HG03442 (cell line): ENCODE results near the gene NPAS2.

ENCODE experiments used
- ATAC-seq: cut with Tn5 transposase; IDR thresholded peaks from one replicate; pipeline ENCODE4 v1.9.1; 2021; ENCODE audit warnings: mild to moderate bottlenecking, moderate library complexity; ENCODE audit not compliant: unreplicated experiment

The NPAS2 gene

GRCh38 chr2:100819370-100820272 lies at the start of gene NPAS2:
NPAS2 (plus strand) TSS chr2:100820139; CDS start chr2:100904755, 84,616 bp downstream.
- no peak for ATAC-seq

- ATAC-seq: no peak
Observed at GRCh38 chr2:100771125-100771524, 48.8 kb upstream of the NPAS2 start.

- ATAC-seq: no peak
Observed at GRCh38 chr2:100773538-100773937, 46.4 kb upstream of the NPAS2 start.

GRCh38 chr2:100776445-100776844 lies 43.5 kb upstream of the NPAS2 start:
- ATAC-seq: no peak

GRCh38 chr2:100778637-100779450 lies 41.1 kb upstream of the NPAS2 start:
- ATAC-seq: no peak

- no peak for ATAC-seq
Observed at GRCh38 chr2:100779908-100780202, 40.1 kb upstream of the NPAS2 start.

GRCh38 chr2:100780203-100781008 lies 39.5 kb upstream of the NPAS2 start:
- ATAC-seq: no peak

- no peak for ATAC-seq
Observed at GRCh38 chr2:100781009-100781325, 39.0 kb upstream of the NPAS2 start.

GRCh38 chr2:100781523-100782379 lies 38.2 kb upstream of the NPAS2 start:
- ATAC-seq: no peak

- no peak for ATAC-seq
Observed at GRCh38 chr2:100782380-100782878, 37.5 kb upstream of the NPAS2 start.

GRCh38 chr2:100783987-100784386 lies 36.0 kb upstream of the NPAS2 start:
- no peak for ATAC-seq

- no peak for ATAC-seq
Observed at GRCh38 chr2:100784681-100785080, 35.3 kb upstream of the NPAS2 start.

GRCh38 chr2:100785626-100786296 lies 34.2 kb upstream of the NPAS2 start:
- ATAC-seq: no peak

- ATAC-seq: no peak
Observed at GRCh38 chr2:100786297-100786658, 33.7 kb upstream of the NPAS2 start.

- ATAC-seq: no peak
Observed at GRCh38 chr2:100786985-100787384, 33.0 kb upstream of the NPAS2 start.

- no peak for ATAC-seq
Observed at GRCh38 chr2:100789361-100789760, 30.6 kb upstream of the NPAS2 start.

- ATAC-seq: no peak
Observed at GRCh38 chr2:100791294-100791935, 28.5 kb upstream of the NPAS2 start.

- no peak for ATAC-seq
Observed at GRCh38 chr2:100791936-100792308, 28.0 kb upstream of the NPAS2 start.

- no peak for ATAC-seq
Observed at GRCh38 chr2:100793220-100793619, 26.7 kb upstream of the NPAS2 start.
